Prostate gland (tissue), 2 donors: ENCODE results near the gene AFF1.

Source experiments
- CTCF ChIP-seq, 4 experiments: fragments of 200-600 bp in 2 of 4; fragments of 450-650 bp in 2 of 4; sonication (generic) in 2 of 4; IDR thresholded peaks; 1 replicate in 3 of 4; 2 replicates in 1 of 4; pipeline ENCODE4 v1.5.1; 2016 to 2019; ENCODE audit warnings: antibody characterized with exemption in 4 of 4, mild to moderate bottlenecking in 2 of 4, moderate library complexity in 2 of 4
- POLR2A ChIP-seq: fragments of 450-650 bp; IDR thresholded peaks from one replicate; pipeline ENCODE4 v1.6.1; 2016; ENCODE audit warnings: antibody characterized with exemption, mild to moderate bottlenecking
- POLR2AphosphoS5 ChIP-seq: sonication (generic); formaldehyde crosslinking; IDR thresholded peaks from one replicate; pipeline ENCODE4 v1.6.1; 2017; ENCODE audit warnings: antibody characterized with exemption

DNA sequence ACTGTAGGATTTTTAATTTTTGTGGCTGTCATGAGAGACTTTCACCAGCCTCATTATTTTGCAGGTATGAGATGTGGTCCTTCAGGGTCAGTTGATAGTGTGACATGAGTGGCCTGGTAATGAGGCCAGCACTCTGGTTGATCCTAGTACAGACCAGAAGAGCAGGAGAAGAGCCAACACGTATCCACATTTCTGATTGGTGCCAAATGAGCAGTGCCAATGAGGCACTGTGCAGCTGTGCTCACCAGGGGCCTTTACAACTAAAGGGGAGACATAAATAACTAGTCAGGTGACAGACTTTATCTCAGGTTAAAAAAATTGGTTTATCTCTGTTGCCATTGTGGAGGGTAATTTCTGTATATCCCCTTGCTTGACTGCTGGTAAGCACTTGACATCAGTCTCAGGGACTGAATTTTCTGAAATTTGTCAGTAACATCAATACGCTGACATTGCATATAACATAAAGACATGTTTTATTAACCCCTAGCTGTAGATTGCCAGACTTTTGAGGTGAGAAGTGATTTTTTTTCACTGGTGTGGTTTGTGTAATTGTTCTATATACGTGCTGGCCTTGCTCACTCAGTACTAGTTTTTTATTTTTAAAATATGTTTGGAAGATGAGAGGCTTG lies 101.2 kb downstream of the AFF1 start:
- TF ChIP-seq CTCF (IDR thresholded peaks at IDR 0.05) (no peak), POLR2AphosphoS5 (no peak), POLR2A (no peak)
